DMS53 (cell line): Measurements from ENCODE around the gene MIF4GD.

ENCODE experiments used
- DNase-seq: peaks from one replicate; lab custom pipeline; 2025; lab: John Stamatoyannopoulos, UW

Gene MIF4GD

GRCh38 chr17:75232786-75233185 is 38.2 kb downstream of the MIF4GD start:
- DNase-seq: no peak

GRCh38 chr17:75231741-75232464 is 39.1 kb downstream of the MIF4GD start:
- DNase-seq: no peak

GRCh38 chr17:75231071-75231470 is 40.0 kb downstream of the MIF4GD start:
- DNase-seq: no peak

GRCh38 chr17:75228847-75229246 is 42.2 kb downstream of the MIF4GD start:
- no peak for DNase-seq

- DNase-seq: no peak
Observed at GRCh38 chr17:75228305-75228704, 42.7 kb downstream of the MIF4GD start.

- peak; percentile 61 for DNase-seq
Observed at GRCh38 chr17:75227729-75228128, 43.3 kb downstream of the MIF4GD start.

GRCh38 chr17:75225016-75225415 is 46.0 kb downstream of the MIF4GD start:
- no peak for DNase-seq

GRCh38 chr17:75219815-75220214 is 51.2 kb downstream of the MIF4GD start:
- no peak for DNase-seq

- no peak for DNase-seq
Observed at GRCh38 chr17:75218131-75218530, 52.9 kb downstream of the MIF4GD start.
